Measurements from ENCODE around the gene CACNA1D. TPM values are rescaled to one million over a fixed set of nuclear protein-coding genes. Genes with fewer than 3 reads are reported as not detected.

Gene CACNA1D
- total and polyA plus RNA-seq, 8 donors: 0.31 to 36.5 (median 12.5) TPM

- Histone ChIP-seq H3K4me1 (no peaks in the 10 kb centered on the region), H3K27ac (no peak overlapping the region), H3K9me3 (no peaks in the 10 kb centered on the region), H3K27me3 (no peaks in the 10 kb centered on the region), H3K4me3 (no peak overlapping the region), H3K36me3 (no peaks in the 10 kb centered on the region)
- 81 to 91% (median 83%) methylated on average over 2 of the region's 2 CpGs for WGBS, 5 donors
- DNase-seq: no peak
- TF ChIP-seq EP300 (IDR thresholded peaks at IDR 0.05): no peak
- TF ChIP-seq CTCF (IDR thresholded peaks at IDR 0.05): no peak
- TF ChIP-seq POLR2A (IDR thresholded peaks at IDR 0.05): no peak
- TF ChIP-seq POLR2AphosphoS5 (IDR thresholded peaks at IDR 0.05): no peak
- intact Hi-C loops (cut with DNase I; ENCODE audit: low total_unique reads): no loop called here
These were observed 195.3 kb downstream of the CACNA1D start for GRCh38 chr3:53689681-53690080.

GRCh38 chr3:53690521-53690920 lies 196.1 kb downstream of the CACNA1D start:
- Histone ChIP-seq H3K4me1 (no peaks in the 10 kb centered on the region), H3K4me3 (no peak overlapping the region), H3K27ac (no peak overlapping the region), H3K9me3 (no peaks in the 10 kb centered on the region), H3K27me3 (no peaks in the 10 kb centered on the region), H3K36me3 (no peaks in the 10 kb centered on the region)
- intact Hi-C loops (cut with DNase I; ENCODE audit: low total_unique reads): no loop called here
- no peak for DNase-seq
- 83 to 88% (median 86%) methylated on average over 6 to 7 of the region's 7 CpGs for WGBS, 5 donors
- TF ChIP-seq POLR2AphosphoS5 (IDR thresholded peaks at IDR 0.05): no peak
- TF ChIP-seq POLR2A (IDR thresholded peaks at IDR 0.05): no peak
- TF ChIP-seq CTCF (IDR thresholded peaks at IDR 0.05): no peak
- no peak for TF ChIP-seq EP300 (IDR thresholded peaks at IDR 0.05)

- TF ChIP-seq POLR2AphosphoS5 (IDR thresholded peaks at IDR 0.05) (no peak), POLR2A (IDR thresholded peaks at IDR 0.05) (no peak), CTCF (IDR thresholded peaks at IDR 0.05) (no peak), EP300 (IDR thresholded peaks at IDR 0.05) (no peak)
- Histone ChIP-seq H3K4me3 (no peak overlapping the region), H3K36me3 (no peaks in the 10 kb centered on the region), H3K4me1 (no peaks in the 10 kb centered on the region), H3K9me3 (no peaks in the 10 kb centered on the region), H3K27ac (no peak overlapping the region), H3K27me3 (no peaks in the 10 kb centered on the region)
- WGBS, 5 donors: 91 to 98% (median 92%) methylated on average over 2 of the region's 2 CpGs
- DNase-seq: no peak
- intact Hi-C loops (cut with DNase I; ENCODE audit: low total_unique reads): no loop called here
These were observed 196.9 kb downstream of the CACNA1D start for GRCh38 chr3:53691349-53691748.

GRCh38 chr3:53691885-53692284 lies 197.5 kb downstream of the CACNA1D start:
- H3K9me3 ChIP-seq: no peaks in the 10 kb centered on the region
- no peak for TF ChIP-seq CTCF (IDR thresholded peaks at IDR 0.05)
- no peak for TF ChIP-seq EP300 (IDR thresholded peaks at IDR 0.05)
- no peak for TF ChIP-seq POLR2AphosphoS5 (IDR thresholded peaks at IDR 0.05)
- no peak for TF ChIP-seq POLR2A (IDR thresholded peaks at IDR 0.05)
- DNase-seq: no peak
- no peaks in the 10 kb centered on the region for H3K36me3 ChIP-seq
- no peak overlapping the region for H3K27ac ChIP-seq
- no peak overlapping the region for H3K4me3 ChIP-seq
- no peaks in the 10 kb centered on the region for H3K4me1 ChIP-seq
- intact Hi-C loops (cut with DNase I; ENCODE audit: low total_unique reads): no loop called here
- no peaks in the 10 kb centered on the region for H3K27me3 ChIP-seq
- WGBS, 5 donors: 31 to 51% (median 44%) methylated on average over 3 of the region's 3 CpGs
